Vagina (tissue), 2 donors: ENCODE data around the gene ASCL2. TPM values are rescaled to one million over a fixed set of nuclear protein-coding genes. Genes with fewer than 3 reads are reported as not detected.

ENCODE experiments used
- DNase-seq, 2 donors: peaks; one replicate each; pipeline ENCODE4 v3.0.0-alpha.2; 2017; ENCODE audit errors: extremely low spot score in 2 of 2
- H3K27ac ChIP-seq: fragments of 200-600 bp; sonication (generic); one replicate; pipeline ENCODE4 v1.5.1; 2019
- H3K27me3 ChIP-seq: fragments of 200-600 bp; sonication (generic); one replicate; pipeline ENCODE4 v1.5.1; 2019
- H3K36me3 ChIP-seq, 2 donors: fragments of 200-600 bp; sonication (generic); one replicate each; pipeline ENCODE4 v1.5.1; 2017 to 2019
- H3K4me1 ChIP-seq: fragments of 200-600 bp; sonication (generic); one replicate; pipeline ENCODE4 v1.5.1; 2019
- H3K4me3 ChIP-seq, 2 donors: fragments of 200-600 bp; sonication (generic); 1 replicate in 1 of 2; 2 replicates in 1 of 2; pipeline ENCODE4 v1.5.1; 2016 to 2019
- H3K9me3 ChIP-seq: fragments of 200-600 bp; sonication (generic); one replicate; pipeline ENCODE4 v1.5.1; 2019
- POLR2A ChIP-seq, 2 donors: fragments of 450-650 bp; IDR thresholded peaks; one replicate each; pipeline ENCODE4 v1.6.1; 2017; ENCODE audit warnings: antibody characterized with exemption in 2 of 2, mild to moderate bottlenecking in 2 of 2, moderate library complexity in 2 of 2
- POLR2AphosphoS5 ChIP-seq, 2 donors: sonication (generic); formaldehyde crosslinking; IDR thresholded peaks; one replicate each; pipeline ENCODE4 v1.9.0; 2017; ENCODE audit warnings: antibody characterized with exemption in 2 of 2, mild to moderate bottlenecking in 2 of 2, low read depth in 1 of 2; ENCODE audit not compliant: insufficient read depth in 1 of 2
- intact Hi-C: fragments of 100-400 bp; cut with DNase I; formaldehyde crosslinking; loops from one replicate; pipeline ENCODE4 v1.15.1; 2023
- total RNA-seq: library from RNA; depleted of rRNA; stranded (reverse); fragments of >200 nt; gene quantifications from one replicate; pipeline ENCODE4 v1.2.3, GENCODE V29; 2016
- TF ChIP-seq, protein P1 (sequence below), 3 experiments: fragments of 450-650 bp in 2 of 3; fragments of 200-600 bp in 1 of 3; sonication (generic) in 1 of 3; IDR thresholded peaks; one replicate each; pipeline ENCODE4 v1.5.1; 2017 to 2019; ENCODE audit warnings: antibody characterized with exemption in 3 of 3, mild to moderate bottlenecking in 2 of 3, moderate library complexity in 2 of 3

Gene ASCL2
- total RNA-seq, 1 donor from 2014 or later: 3.7 TPM

DNA sequence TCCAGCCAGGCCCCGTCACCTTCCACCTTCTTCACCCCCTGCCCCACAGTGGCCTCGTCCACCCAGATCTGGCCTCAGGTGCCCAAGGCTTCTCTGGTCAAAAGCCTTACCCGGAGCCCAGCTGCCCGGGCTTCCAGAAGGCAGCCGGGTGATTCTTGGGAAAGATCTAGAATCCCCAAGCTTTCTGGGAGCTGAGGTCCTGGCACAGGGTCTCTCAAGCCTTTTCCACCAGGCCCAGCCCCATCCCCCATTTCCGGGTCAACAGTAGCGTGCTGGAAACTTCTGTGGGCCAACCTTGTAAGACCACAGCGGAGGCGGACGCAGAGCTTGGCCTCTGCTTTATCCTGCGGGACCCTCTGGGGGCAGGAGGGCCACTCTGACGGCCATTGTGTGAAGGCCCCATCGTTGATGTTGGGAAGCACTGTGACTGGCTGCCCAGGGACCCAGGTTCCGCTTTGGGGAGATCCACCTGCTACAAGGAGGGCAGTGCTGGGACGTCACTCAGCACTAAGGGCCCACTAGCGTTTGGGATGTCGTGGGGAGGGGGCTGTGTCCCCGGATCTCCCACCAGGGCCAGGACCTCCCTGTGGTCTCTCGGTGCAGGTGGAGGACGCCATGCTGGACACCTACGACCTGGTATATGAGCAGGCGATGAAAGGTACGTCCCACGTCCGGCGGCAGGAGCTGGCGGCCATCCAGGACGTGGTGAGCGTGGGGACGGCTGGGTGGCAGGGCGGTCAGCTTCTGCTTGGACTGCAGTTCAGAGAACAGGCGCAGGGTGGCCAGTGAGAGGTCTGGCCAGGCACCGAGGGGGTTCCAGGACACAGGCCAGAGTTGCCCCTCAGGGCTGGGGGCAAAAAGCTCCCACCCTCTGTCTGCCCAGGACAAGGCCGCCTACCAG lies 42.9 kb upstream of the ASCL2 start:
- no peak for TF ChIP-seq POLR2A (IDR thresholded peaks at IDR 0.05)
- intact Hi-C loops: no loop called here
- H3K4me3 ChIP-seq: no peak overlapping the region
- H3K27me3 ChIP-seq: no peaks in the 10 kb centered on the region
- H3K36me3 ChIP-seq: no peaks in the 10 kb centered on the region
- H3K9me3 ChIP-seq: no peaks in the 10 kb centered on the region
- no peak for DNase-seq
- H3K4me1 ChIP-seq: peaks cover 59% of the 10 kb centered on the region
- peak overlapping the region; percentile 97 for H3K27ac ChIP-seq

GRCh38 chr11:2312232-2313042 lies 42.0 kb upstream of the ASCL2 start:
- intact Hi-C loops: no loop called here

DNA sequence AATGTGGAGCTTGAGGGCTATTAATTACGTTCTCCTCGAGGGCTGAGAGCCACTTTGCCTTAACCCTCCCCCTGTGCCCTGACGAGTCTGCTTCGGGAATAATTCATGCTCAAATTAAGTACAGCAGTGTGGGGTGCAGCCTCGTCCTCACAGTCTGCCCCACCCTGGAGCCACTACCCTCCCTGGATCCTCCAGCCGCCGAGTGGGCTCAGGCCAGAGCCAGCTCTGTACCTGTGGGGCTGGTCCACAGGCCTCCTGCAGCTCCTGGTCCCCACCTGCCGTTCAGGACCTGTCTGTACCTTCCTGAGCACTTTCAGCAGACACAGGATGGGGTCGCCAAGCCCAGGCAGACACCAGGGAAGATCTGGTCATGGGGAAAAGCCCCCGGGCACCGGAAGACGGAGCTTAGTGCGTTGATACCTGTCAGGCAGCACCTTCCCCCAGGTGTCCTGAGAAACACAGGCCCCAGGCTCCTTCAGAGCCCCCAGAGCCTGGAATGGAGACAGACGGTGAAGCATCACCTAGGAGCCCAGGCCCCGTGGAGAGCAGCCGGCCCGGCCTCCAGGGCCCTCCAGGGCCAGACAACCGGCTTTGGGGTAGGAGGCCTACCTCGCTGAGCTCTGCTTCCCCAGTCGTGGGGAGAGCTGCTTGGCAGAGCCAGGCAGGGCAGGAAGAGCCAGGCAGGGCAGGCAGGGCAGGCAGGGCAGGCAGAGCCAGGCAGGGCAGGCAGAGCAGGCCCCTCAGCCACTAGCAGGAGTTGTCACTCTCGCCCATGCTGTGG lies 41.2 kb upstream of the ASCL2 start:
- no peak overlapping the region for H3K4me3 ChIP-seq
- no peaks in the 10 kb centered on the region for H3K27me3 ChIP-seq
- intact Hi-C loops: no loop called here
- peak overlapping the region; percentile 97 for H3K27ac ChIP-seq
- no peaks in the 10 kb centered on the region for H3K36me3 ChIP-seq
- H3K9me3 ChIP-seq: no peaks in the 10 kb centered on the region
- DNase-seq: no peak
- TF ChIP-seq, protein P1, sequence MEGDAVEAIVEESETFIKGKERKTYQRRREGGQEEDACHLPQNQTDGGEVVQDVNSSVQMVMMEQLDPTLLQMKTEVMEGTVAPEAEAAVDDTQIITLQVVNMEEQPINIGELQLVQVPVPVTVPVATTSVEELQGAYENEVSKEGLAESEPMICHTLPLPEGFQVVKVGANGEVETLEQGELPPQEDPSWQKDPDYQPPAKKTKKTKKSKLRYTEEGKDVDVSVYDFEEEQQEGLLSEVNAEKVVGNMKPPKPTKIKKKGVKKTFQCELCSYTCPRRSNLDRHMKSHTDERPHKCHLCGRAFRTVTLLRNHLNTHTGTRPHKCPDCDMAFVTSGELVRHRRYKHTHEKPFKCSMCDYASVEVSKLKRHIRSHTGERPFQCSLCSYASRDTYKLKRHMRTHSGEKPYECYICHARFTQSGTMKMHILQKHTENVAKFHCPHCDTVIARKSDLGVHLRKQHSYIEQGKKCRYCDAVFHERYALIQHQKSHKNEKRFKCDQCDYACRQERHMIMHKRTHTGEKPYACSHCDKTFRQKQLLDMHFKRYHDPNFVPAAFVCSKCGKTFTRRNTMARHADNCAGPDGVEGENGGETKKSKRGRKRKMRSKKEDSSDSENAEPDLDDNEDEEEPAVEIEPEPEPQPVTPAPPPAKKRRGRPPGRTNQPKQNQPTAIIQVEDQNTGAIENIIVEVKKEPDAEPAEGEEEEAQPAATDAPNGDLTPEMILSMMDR (IDR thresholded peaks at IDR 0.05): no peak
- TF ChIP-seq POLR2AphosphoS5 (IDR thresholded peaks at IDR 0.05; ENCODE audit: insufficient read depth in 1 of 2, low read depth in 1 of 2) (no peak), POLR2A (IDR thresholded peaks at IDR 0.05) (no peak)
- peaks cover 75% of the 10 kb centered on the region for H3K4me1 ChIP-seq

More at GRCh38 chr11:2312232-2313042, 42.0 kb upstream of the ASCL2 start:
- Histone ChIP-seq H3K27me3 (no peaks in the 10 kb centered on the region), H3K4me1 (peaks cover 66% of the 10 kb centered on the region), H3K9me3 (no peaks in the 10 kb centered on the region), H3K27ac (peak overlapping the region; percentile 97), H3K36me3 (no peaks in the 10 kb centered on the region), H3K4me3 (no peak overlapping the region)
- DNase-seq: no peak
- peak; percentile 58 to 87 for TF ChIP-seq POLR2AphosphoS5 (IDR thresholded peaks at IDR 0.05; ENCODE audit: insufficient read depth in 1 of 2, low read depth in 1 of 2)
- no peak for TF ChIP-seq POLR2A (IDR thresholded peaks at IDR 0.05)
- TF ChIP-seq, protein P1 (IDR thresholded peaks at IDR 0.05): no peak

- H3K9me3 ChIP-seq: no peaks in the 10 kb centered on the region
- no peak overlapping the region for H3K4me3 ChIP-seq
- H3K27ac ChIP-seq: peak overlapping the region; percentile 97
- DNase-seq: no peak
- no peaks in the 10 kb centered on the region for H3K36me3 ChIP-seq
- intact Hi-C loops: no loop called here
- TF ChIP-seq POLR2AphosphoS5 (IDR thresholded peaks at IDR 0.05; ENCODE audit: insufficient read depth in 1 of 2, low read depth in 1 of 2) (no peak), POLR2A (IDR thresholded peaks at IDR 0.05) (no peak)
- TF ChIP-seq, protein P1 (IDR thresholded peaks at IDR 0.05): no peak
- H3K4me1 ChIP-seq: peaks cover 80% of the 10 kb centered on the region
- H3K27me3 ChIP-seq: no peaks in the 10 kb centered on the region
Observed at GRCh38 chr11:2310786-2311352, 40.5 kb upstream of the ASCL2 start.
